ENCODE measurements around the gene CAPN8. TPM values are rescaled to one million over a fixed set of nuclear protein-coding genes. Genes with fewer than 3 reads are reported as not detected.

The CAPN8 gene
- total RNA-seq, 1 donor from 2014 or later: not detected

DNA sequence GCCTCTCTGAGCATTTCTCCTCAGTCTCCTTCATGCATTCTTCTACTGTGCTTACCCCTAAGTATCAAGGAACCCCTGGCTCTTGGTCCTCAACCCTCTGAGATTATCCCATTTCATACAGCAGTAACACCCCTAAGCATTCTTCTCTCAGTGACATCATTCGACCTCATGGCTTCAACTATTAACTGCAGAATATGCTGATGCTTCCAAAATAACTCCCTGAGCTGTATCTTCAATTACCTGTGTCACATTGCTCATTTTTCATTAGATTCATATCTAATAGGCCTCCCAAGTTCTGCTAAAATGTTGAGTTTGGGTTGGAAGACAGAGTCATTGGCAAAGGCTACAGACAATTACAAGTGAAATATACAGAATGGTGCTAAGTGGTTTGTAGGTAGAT lies 7.5 kb downstream of the CAPN8 start:
- no peak for DNase-seq (ENCODE audit: low read depth)

- no peak for DNase-seq (ENCODE audit: low read depth)
These were observed 11.4 kb downstream of the CAPN8 start for GRCh38 chr1:223654083-223654482.

GRCh38 chr1:223653431-223653830 lies 12.1 kb downstream of the CAPN8 start:
- no peak for DNase-seq (ENCODE audit: low read depth)

GRCh38 chr1:223653015-223653414 lies 12.5 kb downstream of the CAPN8 start:
- DNase-seq (ENCODE audit: low read depth): no peak

DNA sequence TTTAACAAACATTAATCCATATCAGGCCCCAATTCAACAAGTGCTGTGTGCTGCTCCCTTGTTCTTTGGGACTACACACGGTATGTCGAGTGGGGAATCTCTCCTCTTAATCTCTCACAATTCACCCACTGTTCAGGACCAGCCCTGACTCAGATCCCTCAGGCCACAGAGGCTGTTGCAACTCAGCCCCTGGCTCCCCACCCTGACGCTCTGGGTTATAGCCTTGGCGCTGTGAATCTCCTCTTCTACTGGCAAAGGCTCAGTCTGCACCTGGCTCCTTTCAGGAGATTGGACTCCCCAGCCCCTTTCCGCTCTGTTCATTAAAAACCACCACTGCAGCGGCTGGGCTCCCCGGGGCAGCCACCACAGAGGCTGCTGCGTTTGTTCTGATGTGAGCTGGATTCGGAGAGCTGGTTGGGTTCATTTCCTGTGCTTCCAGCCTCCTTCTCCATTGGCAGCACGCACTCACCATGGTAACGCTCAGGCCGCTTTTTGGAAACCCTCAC lies 13.0 kb downstream of the CAPN8 start:
- DNase-seq (ENCODE audit: low read depth): no peak

GRCh38 chr1:223651291-223651991 lies 14.1 kb downstream of the CAPN8 start:
- DNase-seq (ENCODE audit: low read depth): no peak

DNA sequence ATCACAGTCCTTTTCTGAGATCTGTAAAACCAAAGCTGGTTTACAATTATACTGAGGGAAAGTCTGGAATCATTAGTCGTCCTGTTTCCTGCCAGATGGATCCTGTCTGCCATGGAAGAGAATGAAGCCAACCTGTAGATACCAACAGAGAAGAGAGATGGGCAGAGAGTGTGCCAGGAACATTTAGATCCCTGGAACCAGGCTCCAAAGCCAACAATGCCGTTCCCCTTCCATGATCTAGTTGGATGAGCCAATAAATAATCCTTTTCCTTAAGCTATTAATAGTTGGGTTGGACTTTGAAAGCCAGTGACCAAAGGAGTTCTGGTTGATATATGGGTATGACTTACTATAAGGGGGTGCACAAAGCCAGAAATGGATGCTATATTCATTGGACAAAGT lies 15.0 kb downstream of the CAPN8 start:
- DNase-seq (ENCODE audit: low read depth): no peak

DNA sequence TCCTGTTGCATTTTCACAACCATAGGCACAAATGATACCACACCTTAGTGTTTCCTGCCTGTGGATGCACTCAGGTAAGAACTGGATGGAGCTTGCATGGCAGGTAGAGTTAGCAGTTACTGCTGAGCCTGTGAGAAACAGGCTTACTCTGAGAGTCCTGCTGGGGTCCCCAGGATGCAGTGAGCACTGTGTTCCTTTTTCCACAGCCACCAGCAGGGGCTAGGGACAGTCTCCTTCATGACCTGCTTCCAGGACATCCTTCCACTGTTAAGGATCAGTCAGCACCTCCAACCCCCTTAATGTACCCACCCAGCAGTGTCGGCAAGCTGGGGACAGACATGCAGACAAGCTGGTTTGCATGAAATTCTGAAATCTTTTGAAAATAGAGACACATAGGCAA lies 16.3 kb downstream of the CAPN8 start:
- DNase-seq (ENCODE audit: low read depth): no peak

DNA sequence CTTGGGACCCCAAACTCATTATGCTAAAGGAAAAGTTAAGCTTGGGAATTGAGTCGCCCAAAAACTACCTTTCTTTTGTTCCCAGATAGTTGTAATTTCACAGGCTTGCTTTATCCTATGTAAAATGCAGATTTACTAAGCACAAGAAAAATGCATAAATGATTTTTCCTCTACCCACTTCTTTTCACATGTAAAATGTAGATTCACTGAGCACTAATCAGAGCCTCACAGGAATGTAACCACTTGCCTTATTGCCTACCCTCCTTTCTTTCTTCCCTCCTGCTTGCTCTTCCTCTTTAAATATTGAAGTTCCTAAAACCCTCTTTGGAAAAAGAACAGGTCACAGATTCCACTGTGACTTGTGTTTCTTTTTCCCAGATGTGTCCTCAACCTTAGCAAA lies 18.3 kb downstream of the CAPN8 start:
- DNase-seq (ENCODE audit: low read depth): no peak

DNA sequence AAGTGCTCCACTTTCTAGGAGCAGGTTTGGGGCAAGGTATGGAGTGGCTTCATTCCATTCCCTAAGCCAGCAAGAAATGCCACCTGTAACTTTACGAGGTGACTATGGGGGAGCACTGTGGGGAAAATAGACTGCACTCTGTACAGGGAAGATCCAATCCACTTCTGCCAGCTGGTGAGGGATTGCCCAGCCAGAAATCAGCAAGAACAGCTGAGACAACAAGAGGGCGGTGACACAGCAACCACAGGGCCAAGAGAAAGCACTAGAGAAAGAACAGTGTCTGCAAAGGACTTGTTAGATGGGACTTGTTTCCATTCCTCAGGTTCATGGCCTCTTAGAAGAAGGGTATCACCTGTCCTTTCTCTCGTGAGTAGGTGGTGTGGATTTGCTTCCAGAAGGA lies 19.6 kb downstream of the CAPN8 start:
- DNase-seq (ENCODE audit: low read depth): peak; percentile 31

GRCh38 chr1:223642237-223642636 lies 23.3 kb downstream of the CAPN8 start:
- no peak for DNase-seq (ENCODE audit: low read depth)

DNA sequence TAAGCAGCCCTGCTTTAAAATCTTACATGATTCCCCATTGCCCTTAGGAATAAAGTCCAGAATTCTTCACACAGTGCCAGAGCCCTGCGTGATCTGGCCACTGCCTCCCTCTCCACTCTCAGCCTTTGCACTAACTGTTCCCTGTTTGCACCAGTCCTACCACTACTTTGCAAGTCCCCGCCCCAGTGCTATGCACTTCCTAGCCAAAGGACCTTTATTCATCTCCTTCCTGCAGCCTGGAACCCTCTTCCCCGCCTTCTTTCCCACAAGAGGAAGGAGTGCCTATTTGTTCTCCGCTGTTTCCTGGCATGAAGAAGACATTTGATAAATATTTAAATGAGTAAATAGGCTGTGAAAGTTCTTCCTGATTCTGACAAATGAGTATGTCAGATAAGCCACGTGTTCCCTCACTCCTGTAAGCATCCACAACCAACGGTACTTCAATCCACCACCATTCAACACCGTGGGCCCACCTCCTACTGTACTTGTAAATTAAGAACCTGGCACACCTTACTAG lies 23.9 kb downstream of the CAPN8 start:
- no peak for DNase-seq (ENCODE audit: low read depth)

DNA sequence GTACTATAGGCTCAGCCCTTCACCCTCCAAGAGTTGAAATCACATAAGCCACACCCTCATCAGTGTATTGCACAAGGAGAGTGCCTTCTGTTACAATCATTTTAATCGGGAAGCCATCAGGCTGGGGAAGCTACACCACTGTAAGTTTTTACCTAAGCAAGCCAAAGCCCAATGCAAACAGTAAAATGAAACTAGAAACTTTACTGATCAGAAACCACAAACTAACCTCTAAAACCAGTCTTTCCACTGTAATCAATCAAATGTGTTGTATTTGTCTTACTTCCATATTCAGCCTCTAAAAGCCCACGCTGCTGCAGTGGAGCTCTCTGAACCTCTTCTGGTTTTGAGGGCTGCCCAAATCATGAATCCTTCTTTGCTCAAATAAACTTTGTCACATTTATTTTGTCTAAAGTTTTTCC lies 26.2 kb downstream of the CAPN8 start:
- DNase-seq (ENCODE audit: low read depth): no peak

- no peak for DNase-seq (ENCODE audit: low read depth)
These were observed 30.3 kb downstream of the CAPN8 start for GRCh38 chr1:223635236-223635635.

DNA sequence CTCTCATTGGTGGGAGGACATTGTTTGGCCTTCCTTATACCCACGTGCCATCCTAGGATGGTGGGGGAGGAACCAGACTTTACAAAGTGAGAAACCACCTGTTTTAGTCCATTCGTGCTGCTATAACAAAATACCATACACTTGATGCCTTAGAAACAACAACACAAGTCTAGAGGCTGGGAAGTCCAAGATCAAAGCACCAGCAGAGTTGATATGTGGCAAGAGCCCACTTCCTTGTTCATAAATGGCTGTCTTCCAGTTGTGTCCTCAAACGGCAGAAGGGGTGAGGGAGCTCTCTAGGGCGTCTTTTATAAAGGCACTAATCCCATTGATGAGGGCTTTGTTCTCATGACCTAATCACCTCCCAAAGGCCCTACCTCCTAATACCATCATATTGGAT lies 31.1 kb downstream of the CAPN8 start:
- DNase-seq (ENCODE audit: low read depth): no peak

- DNase-seq (ENCODE audit: low read depth): no peak
These were observed 33.5 kb downstream of the CAPN8 start for GRCh38 chr1:223631956-223632355.

DNA sequence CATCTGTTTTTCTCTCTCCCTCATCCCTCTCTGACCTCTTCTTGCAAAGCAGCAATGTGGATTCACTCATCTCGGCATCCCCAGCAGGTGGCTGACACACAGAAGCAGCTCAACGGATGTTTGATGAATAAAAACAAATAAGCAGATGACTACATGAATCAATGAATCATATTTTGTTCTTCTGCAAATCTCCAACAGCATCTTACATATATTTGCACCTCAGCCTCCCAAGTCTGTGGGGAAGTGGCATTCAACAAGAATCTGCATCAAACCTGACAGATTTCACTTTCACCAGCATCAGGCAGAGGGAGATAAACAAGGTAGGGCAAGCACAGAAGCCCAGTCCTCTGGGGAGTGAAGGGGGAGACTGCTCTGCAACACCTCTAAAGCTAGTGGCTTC lies 34.0 kb downstream of the CAPN8 start:
- DNase-seq (ENCODE audit: low read depth): no peak

DNA sequence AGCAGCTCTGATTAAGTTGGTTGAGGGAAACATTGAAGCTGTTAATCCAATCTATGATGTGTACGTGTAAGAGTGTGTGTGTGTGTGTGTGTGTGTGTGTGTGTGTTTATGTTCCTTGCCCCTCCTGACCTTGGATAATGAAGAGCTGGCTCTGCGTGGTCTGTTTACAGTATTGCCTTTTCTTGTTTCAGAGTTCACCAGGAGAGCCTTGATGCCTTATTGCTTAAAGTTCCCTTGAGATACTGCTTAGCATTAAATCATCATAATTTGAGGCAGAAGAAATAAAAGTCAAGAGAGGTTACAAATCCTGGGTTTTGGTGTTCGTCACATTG lies 36.4 kb downstream of the CAPN8 start:
- DNase-seq (ENCODE audit: low read depth): no peak

DNA sequence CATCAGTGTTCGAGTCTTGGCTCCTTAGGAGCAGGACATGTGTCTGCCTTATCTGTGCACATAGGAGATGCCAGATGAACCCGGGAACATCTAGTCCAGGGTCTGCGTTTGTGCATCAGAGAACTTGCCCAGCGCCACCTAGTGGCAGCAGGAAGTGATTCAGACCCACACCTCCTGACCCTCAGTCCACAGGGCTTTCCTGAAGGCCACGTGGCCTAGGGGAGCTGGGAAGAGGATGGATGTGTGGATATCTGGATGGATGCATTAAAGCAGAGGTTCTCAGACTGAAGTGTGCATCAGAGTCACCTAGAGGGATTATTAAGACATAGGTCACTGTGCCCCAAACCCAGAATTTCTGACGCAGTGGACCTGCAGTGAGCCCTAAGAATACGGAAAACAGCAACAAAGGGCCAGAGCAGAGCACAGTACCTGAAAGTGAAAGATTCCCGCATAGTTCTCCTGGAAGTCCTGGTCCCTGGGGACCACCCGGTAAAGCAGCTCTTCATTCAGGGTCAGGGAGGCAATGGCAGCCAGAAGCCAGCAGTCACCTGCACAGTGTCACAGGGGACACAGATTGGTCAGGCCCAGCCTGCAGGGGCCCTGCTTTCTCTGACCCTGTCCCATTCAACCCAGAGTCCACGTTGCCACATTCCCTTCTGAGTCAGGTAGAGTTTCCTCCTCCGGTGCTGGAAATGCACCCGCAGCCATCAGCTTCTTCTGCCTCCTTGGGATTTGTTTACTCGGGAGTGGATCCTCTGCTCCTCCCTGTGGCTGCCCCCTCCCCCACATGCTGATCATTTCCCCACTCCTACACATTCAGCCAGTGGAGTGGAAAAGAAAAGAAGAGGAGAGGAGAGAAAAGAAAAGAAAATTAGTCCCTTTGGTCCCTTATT lies 37.0 kb downstream of the CAPN8 start:
- peak; percentile 40 for DNase-seq (ENCODE audit: low read depth)

- DNase-seq (ENCODE audit: low read depth): peak; percentile 33
These were observed 43.2 kb downstream of the CAPN8 start for GRCh38 chr1:223622132-223622842.

DNA sequence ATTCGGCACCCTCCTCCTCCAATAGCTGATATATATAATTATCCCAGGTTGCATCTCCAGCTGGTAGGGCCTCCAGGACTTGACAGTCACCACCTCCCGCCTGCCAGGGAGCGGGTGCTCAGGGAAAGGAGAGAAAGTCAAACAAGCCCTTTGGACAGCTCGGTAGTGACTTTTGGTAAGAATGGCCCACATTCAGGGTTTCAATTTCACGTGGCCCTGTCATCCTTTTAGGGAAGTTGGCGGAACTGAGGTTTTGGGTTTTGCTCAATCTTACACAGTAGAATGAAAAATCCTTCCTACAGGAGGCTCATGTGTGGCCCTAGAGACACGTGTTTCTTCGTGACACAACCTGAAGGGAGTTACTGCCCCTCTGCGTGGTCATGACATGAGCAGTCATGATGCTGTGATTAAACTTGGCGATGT lies 44.2 kb downstream of the CAPN8 start:
- no peak for DNase-seq (ENCODE audit: low read depth)
